Neural cell (in vitro differentiated cells): ENCODE results near the gene SPTBN2.

Source experiments
- CTCF ChIP-seq: fragments of 450-650 bp; IDR thresholded peaks from 2 replicates; pipeline ENCODE4 v1.5.1; 2014; ENCODE audit warnings: antibody characterized with exemption, mild to moderate bottlenecking, moderate library complexity; ENCODE audit not compliant: poor library complexity, severe bottlenecking
- EZH2 ChIP-seq: fragments of 200-600, 300-800 bp; shearing (Covaris generic), sonication (generic); IDR thresholded peaks from 2 replicates; pipeline ENCODE4 v1.6.1; 2014; ENCODE audit warnings: antibody characterized with exemption, low read length, borderline replicate concordance, mild to moderate bottlenecking; ENCODE audit not compliant: insufficient read depth, poor library complexity, severe bottlenecking
- POLR2AphosphoS5 ChIP-seq: IDR thresholded peaks from 2 replicates; pipeline ENCODE4 v1.6.1; 2012
- RAD21 ChIP-seq: fragments of 450-650 bp; conservative IDR thresholded peaks from 2 replicates; pipeline ENCODE4 v1.6.1; 2014; ENCODE audit warnings: antibody characterized with exemption, mild to moderate bottlenecking, moderate library complexity

- TF ChIP-seq POLR2AphosphoS5 (no peak), EZH2 (no peak), RAD21 (no peak), CTCF (no peak)
These were observed 851 bp downstream of the SPTBN2 start for GRCh38 chr11:66728038-66728692.
